GM12878 (cell line): ENCODE results near the gene DNTT. TPM values are rescaled to one million over a fixed set of nuclear protein-coding genes. Genes with fewer than 3 reads are reported as not detected.
"Not testable (repeated sequence)": the region's sequence is repeated elsewhere in the genome, so short reads cannot be mapped to it uniquely, and the experiment has no call there.

Experiments used
- ATAC-seq: fragments of 200-7000 bp; cut with Tn5 transposase; 3 replicates; pipeline ENCODE4 v1.9.1; 2020; ENCODE audit warnings: mild to moderate bottlenecking, moderate library complexity
- BruUV-seq: library from RNA; stranded (reverse); fragments of 400-500 nt; replicated peaks from 2 replicates; lab custom pipeline; 2021; lab: Mats Ljungman, UMichigan
- CTCF ChIA-PET: fragments of 300-600 bp; sonication (Branson Sonifier 250); formaldehyde crosslinking; extraction: SDS; loops from one replicate; lab custom pipeline; 2021; ENCODE audit warnings: inconsistent platforms; lab: Yijun Ruan, JAX
- POLR2A ChIA-PET: fragments of 350-600 bp; formaldehyde crosslinking; extraction: SDS; loops from one replicate; lab custom pipeline; 2021; ENCODE audit warnings: inconsistent platforms; lab: Charles Lee
- RAD21 ChIA-PET: fragments of 300-600 bp; sonication (Branson Sonifier 250); formaldehyde crosslinking; loops from one replicate; lab custom pipeline; 2023; ENCODE audit warnings: antibody characterized with exemption; ENCODE audit not compliant: unreplicated experiment; lab: Charles Lee
- SMC1A ChIA-PET: fragments of 300-600 bp; sonication (Branson Sonifier 250); formaldehyde crosslinking; loops from one replicate; lab custom pipeline; 2023; ENCODE audit not compliant: unreplicated experiment, uncharacterized antibody; lab: Charles Lee
- DNase-seq: peaks from one replicate; pipeline ENCODE4 v3.0.0-alpha.2; 2011; ENCODE audit warnings: low read depth, low spot score
- FAIRE-seq: peaks from 3 replicates; lab custom pipeline; 2011; peaks lifted over from hg19 to GRCh38; lab: Jason Lieb, UNC
- H2AFZ ChIP-seq: 2 replicates; pipeline ENCODE4 v1.6.0; 2011; ENCODE audit warnings: low read depth, low read length, control low read depth; ENCODE audit not compliant: control insufficient read depth
- H3K27ac ChIP-seq: 2 replicates; pipeline ENCODE4 v1.5.1; 2011; ENCODE audit warnings: control low read depth; ENCODE audit not compliant: control insufficient read depth, insufficient read depth
- H3K27me3 ChIP-seq, 2 experiments: replicated peaks in 1 of 2; 2 replicates each; pipeline versions ENCODE4 v1.6.0 to v1.6.1; 2011; ENCODE audit warnings: low read length in 1 of 2; ENCODE audit not compliant: control insufficient read depth in 2 of 2, insufficient read depth in 2 of 2
- H3K36me3 ChIP-seq, 2 experiments: 2 replicates each; pipeline ENCODE4 v1.5.1; 2011; ENCODE audit warnings: low read length in 1 of 2; ENCODE audit not compliant: control insufficient read depth in 2 of 2, insufficient read depth in 2 of 2
- H3K4me1 ChIP-seq: 2 replicates; pipeline ENCODE4 v1.6.1; 2011; ENCODE audit warnings: mild to moderate bottlenecking, low read length, moderate library complexity, mixed read lengths; ENCODE audit not compliant: control insufficient read depth, insufficient read depth
- H3K4me2 ChIP-seq: 2 replicates; pipeline ENCODE4 v1.6.0; 2011; ENCODE audit warnings: control low read depth; ENCODE audit not compliant: control insufficient read depth, insufficient read depth
- H3K4me3 ChIP-seq: fragments of 200-600 bp; sonication (generic); 2 replicates; pipeline ENCODE4 v1.5.1; 2016
- H3K79me2 ChIP-seq: 2 replicates; pipeline ENCODE4 v1.6.0; 2011; ENCODE audit warnings: low read length; ENCODE audit not compliant: control insufficient read depth, insufficient read depth
- H3K9ac ChIP-seq: 2 replicates; pipeline ENCODE4 v1.8.0; 2011; ENCODE audit warnings: low read length, control low read depth, mixed read lengths; ENCODE audit not compliant: control insufficient read depth, insufficient read depth
- H3K9me3 ChIP-seq: replicated peaks from 3 replicates; pipeline ENCODE4 v1.5.1; 2011; ENCODE audit warnings: mild to moderate bottlenecking, low read length; ENCODE audit not compliant: control insufficient read depth, insufficient read depth
- H4K20me1 ChIP-seq: 2 replicates; pipeline ENCODE4 v1.6.0; 2011; ENCODE audit not compliant: control insufficient read depth, insufficient read depth
- CBX5 ChIP-seq: sonication (generic); IDR thresholded peaks from 2 replicates; pipeline ENCODE4 v1.6.1; 2016; ENCODE audit warnings: low read depth, moderate library complexity, mild to moderate bottlenecking, inconsistent platforms
- KAT2A ChIP-seq: conservative IDR thresholded peaks from 2 replicates; pipeline ENCODE4 v1.6.1; 2011; ENCODE audit warnings: low read depth, low read length; ENCODE audit not compliant: control insufficient read depth
- MTA3 ChIP-seq: IDR thresholded peaks from 2 replicates; pipeline ENCODE4 v1.6.1; 2012; ENCODE audit warnings: low read length, inconsistent platforms, borderline replicate concordance
- WGBS: methylation state at CpG from one replicate; pipeline ENCODE4 v1.1.6; 2016; ENCODE audit warnings: low lambda C conversion rate; ENCODE audit not compliant: insufficient replicate concordance, insufficient coverage; ENCODE audit errors: missing lambda C conversion rate; 5-methylcytosine and 5-hydroxymethylcytosine counted together
- in situ Hi-C: fragments of 300-500 bp; cut with MboI; formaldehyde crosslinking; loops from 9 replicates; pipeline ENCODE4 v1.14.3; 2018; ENCODE audit warnings: mixed read lengths
- intact Hi-C: fragments of 100-400 bp; cut with micrococcal nuclease; formaldehyde crosslinking; loops from one replicate; pipeline ENCODE4 v1.14.2; 2022; ENCODE audit not compliant: unreplicated experiment
- polyA plus RNA-seq, 11 experiments: library from polyadenylated mRNA; depleted of rRNA in 4 of 11; unstranded in 6 of 11; stranded (reverse) in 5 of 11; fragments of >200 nt; fragmentation: Nextera tagmentation in 4 of 11; fragmentation: Illumina TruSeq in 1 of 11; extraction: Ambion mirVana in 4 of 11; extraction: Trizol in 1 of 11; gene quantifications; 1 replicate in 1 of 11; 2 replicates in 10 of 11; pipeline versions ENCODE4 v1.2.1 to v1.2.3, GENCODE V29; 2011 to 2016; ENCODE audit warnings: inconsistent platforms in 2 of 11, missing spikeins in 2 of 11, low read depth in 1 of 11
- total RNA-seq, 4 experiments: library from RNA; depleted of rRNA in 3 of 4; stranded (reverse); fragments of >200 nt in 3 of 4; fragmentation: Illumina TruSeq in 1 of 4; extraction: Trizol in 1 of 4; gene quantifications; 2 replicates each; pipeline versions ENCODE4 v1.2.1 to v1.2.3, GENCODE V29; 2013 to 2021
- TF ChIP-seq, protein P1 (sequence below): fragments of 450-650 bp; formaldehyde crosslinking; IDR thresholded peaks from 2 replicates; pipeline ENCODE4 v1.4.0; 2022; ENCODE audit warnings: mild to moderate bottlenecking, moderate library complexity
- TF ChIP-seq, protein P2 (sequence below): IDR thresholded peaks from 2 replicates; pipeline ENCODE4 v1.6.1; 2011; ENCODE audit warnings: low read depth, mild to moderate bottlenecking, low read length, moderate library complexity, borderline replicate concordance; ENCODE audit errors: extremely low read depth

The DNTT gene
- total and polyA plus RNA-seq, 10 of the 15 experiments (the other 5 are each of a cell fraction or from before 2014, with no cell fraction given), result 0.06 to 0.13 (median 0.09) TPM; not detected in 5

DNA sequence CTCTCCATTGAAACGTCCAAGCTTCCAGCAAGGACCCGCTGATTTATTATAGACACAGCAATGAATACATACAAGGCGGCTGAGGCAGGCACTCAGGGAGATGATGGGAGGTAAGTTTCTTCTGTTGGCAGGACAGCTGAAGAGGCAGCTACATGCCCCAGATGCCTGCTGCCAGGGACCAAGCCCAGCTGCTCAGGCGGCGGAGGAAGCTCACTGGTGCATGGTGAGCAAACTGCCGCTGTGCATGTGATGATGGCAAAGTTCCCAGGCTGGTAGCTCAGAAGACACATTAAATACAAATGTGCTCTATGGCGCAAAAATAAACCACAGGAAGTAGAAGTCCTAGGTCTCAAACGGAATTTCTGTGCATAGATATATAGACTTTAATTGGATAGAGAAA, 2.3 kb downstream of the DNTT start:
- BruUV-seq, result no TSS peak
- POLR2A ChIA-PET, result interaction anchor here (0.6 kb wide), 1 partner anchor 1698 kb away, joined by 3 read pairs; no protein-coding TSS in a partner anchor
- no peaks in the 10 kb centered on the region for H3K36me3 ChIP-seq
- in situ Hi-C loops, result no loop called here
- H3K27me3 ChIP-seq, result peaks cover 0 to 2% of the 10 kb centered on the region in 2 experiments; a peak in 1 of 4 replicates
- H3K27ac ChIP-seq, result no peak overlapping the region
- FAIRE-seq (no peak), DNase-seq (no peak)
- H3K4me1 ChIP-seq, result no peaks in the 10 kb centered on the region
- no peaks in the 10 kb centered on the region for H3K79me2 ChIP-seq
- CTCF ChIA-PET, result interaction anchor here (0.9 to 1.3 kb wide), 4 partner anchors 30 to 290 kb away, joined by 3 to 5 read pairs (median 4); no protein-coding TSS in a partner anchor
- no peak overlapping the region for H3K9ac ChIP-seq
- H4K20me1 ChIP-seq, result no peaks in the 10 kb centered on the region
- TF ChIP-seq KAT2A (no peak), MTA3 (no peak), CBX5 (no peak)
- TF ChIP-seq, protein P1, sequence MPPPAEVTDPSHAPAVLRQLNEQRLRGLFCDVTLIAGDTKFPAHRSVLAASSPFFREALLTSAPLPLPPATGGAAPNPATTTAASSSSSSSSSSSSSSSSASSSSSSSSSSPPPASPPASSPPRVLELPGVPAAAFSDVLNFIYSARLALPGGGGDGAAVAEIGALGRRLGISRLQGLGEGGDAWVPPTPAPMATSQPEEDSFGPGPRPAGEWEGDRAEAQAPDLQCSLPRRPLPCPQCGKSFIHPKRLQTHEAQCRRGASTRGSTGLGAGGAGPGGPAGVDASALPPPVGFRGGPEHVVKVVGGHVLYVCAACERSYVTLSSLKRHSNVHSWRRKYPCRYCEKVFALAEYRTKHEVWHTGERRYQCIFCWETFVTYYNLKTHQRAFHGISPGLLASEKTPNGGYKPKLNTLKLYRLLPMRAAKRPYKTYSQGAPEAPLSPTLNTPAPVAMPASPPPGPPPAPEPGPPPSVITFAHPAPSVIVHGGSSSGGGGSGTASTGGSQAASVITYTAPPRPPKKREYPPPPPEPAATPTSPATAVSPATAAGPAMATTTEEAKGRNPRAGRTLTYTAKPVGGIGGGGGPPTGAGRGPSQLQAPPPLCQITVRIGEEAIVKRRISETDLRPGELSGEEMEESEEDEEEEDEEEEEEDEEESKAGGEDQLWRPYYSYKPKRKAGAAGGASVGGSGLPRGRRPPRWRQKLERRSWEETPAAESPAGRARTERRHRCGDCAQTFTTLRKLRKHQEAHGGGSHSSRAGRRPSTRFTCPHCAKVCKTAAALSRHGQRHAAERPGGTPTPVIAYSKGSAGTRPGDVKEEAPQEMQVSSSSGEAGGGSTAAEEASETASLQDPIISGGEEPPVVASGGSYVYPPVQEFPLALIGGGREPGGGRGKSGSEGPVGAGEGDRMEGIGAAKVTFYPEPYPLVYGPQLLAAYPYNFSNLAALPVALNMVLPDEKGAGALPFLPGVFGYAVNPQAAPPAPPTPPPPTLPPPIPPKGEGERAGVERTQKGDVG (CRISPR knock-in tag), result no peak
- TF ChIP-seq, protein P2, sequence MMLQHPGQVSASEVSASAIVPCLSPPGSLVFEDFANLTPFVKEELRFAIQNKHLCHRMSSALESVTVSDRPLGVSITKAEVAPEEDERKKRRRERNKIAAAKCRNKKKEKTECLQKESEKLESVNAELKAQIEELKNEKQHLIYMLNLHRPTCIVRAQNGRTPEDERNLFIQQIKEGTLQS, result no peak
- TF ChIP-seq, all 136 proteins: peak for 0
- Histone ChIP-seq H3K4me2 (no peak overlapping the region), H3K4me3 (no peak overlapping the region), H3K9me3 (no peaks in the 10 kb centered on the region), H2AFZ (peak overlapping the region; percentile 55; the same call in 1 of the 2 replicates)
- SMC1A ChIA-PET, result interaction anchor here (0.9 kb wide), 1 partner anchor 77 kb away, joined by 4 read pairs; no protein-coding TSS in a partner anchor
- WGBS, result 8% methylated on average over 8 of the region's 8 CpGs
- ATAC-seq, result peak; percentile 53
- RAD21 ChIA-PET, result interaction anchor here (1.0 to 1.5 kb wide), 2 partner anchors 14 to 77 kb away, joined by 3 to 7 read pairs; no protein-coding TSS in a partner anchor
- intact Hi-C loops, result no loop called here

DNA sequence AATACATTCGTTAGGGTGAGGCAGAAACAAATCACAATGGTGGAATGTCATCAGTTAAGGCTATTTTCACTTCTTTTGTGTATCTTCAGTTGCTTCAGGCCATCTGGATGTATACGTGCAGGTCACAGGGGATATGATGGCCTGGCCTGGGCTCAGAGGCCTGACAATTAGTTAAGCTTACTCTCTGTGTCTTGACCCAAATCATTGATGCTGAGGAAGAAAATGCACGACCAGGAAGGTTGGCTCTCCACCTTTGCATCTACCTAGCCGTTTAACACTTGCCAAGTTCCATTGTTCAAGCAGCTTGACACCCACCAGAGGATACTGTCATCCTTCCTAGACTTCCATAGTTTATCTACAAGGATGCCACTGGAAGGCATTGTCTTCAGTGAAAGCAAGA, 4.6 kb downstream of the DNTT start:
- H3K9ac ChIP-seq, in situ Hi-C loops, DNase-seq, ATAC-seq, FAIRE-seq, H3K79me2 ChIP-seq, POLR2A ChIA-PET, H3K36me3 ChIP-seq, H3K9me3 ChIP-seq, H3K4me3 ChIP-seq, RAD21 ChIA-PET, H3K4me1 ChIP-seq, H3K4me2 ChIP-seq, H3K27ac ChIP-seq, intact Hi-C loops, H4K20me1 ChIP-seq, H2AFZ ChIP-seq, BruUV-seq, H3K27me3 ChIP-seq: not testable (repeated sequence)
- ChIA-PET CTCF (interaction anchor here (1.2 to 2.2 kb wide), 2 partner anchors 15 to 27 kb away, joined by 3 to 7 read pairs; no protein-coding TSS in a partner anchor), SMC1A (interaction anchor here (1.4 kb wide), 2 partner anchors 32 to 79 kb away, joined by 4 to 5 read pairs; no protein-coding TSS in a partner anchor)
- 39% methylated on average over 4 of the region's 4 CpGs for WGBS
